DND-41 (cell line): Measurements from ENCODE around the gene GABBR2.
"Not testable (repeated sequence)": the region's sequence is repeated elsewhere in the genome, so short reads cannot be mapped to it uniquely, and the experiment has no call there.

Source experiments
- EZH2 ChIP-seq: IDR thresholded peaks from 3 replicates; pipeline ENCODE4 v1.6.1; 2012; ENCODE audit warnings: borderline replicate concordance, low read depth, mild to moderate bottlenecking, moderate library complexity, low read length, inconsistent platforms; ENCODE audit not compliant: severe bottlenecking
- TF ChIP-seq, protein P1 (sequence below): IDR thresholded peaks from 2 replicates; pipeline ENCODE4 v1.5.1; 2012; ENCODE audit warnings: borderline replicate concordance, low read length, moderate library complexity, mild to moderate bottlenecking; ENCODE audit not compliant: poor library complexity, severe bottlenecking; ENCODE audit errors: extremely low read depth

DNA sequence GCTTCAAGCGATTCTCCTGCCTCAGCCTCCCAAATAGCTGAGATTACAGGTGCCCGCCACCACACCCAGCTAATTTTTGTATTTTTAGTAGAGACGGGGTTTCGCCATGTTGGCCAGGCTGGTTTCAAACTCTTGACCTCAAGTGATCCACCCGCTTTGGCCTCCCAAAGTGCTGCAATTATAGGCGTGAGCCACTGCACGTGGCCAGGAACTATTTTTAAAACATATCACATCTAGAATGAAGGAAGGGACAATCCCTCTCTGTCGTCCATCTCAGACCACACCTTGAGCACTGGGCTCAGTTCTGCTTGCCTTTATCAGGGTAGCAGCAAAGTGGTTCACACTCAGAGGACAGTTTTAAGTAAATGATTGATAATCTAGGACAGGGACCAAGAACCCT is 207.5 kb downstream of the GABBR2 start:
- TF ChIP-seq, protein P1, sequence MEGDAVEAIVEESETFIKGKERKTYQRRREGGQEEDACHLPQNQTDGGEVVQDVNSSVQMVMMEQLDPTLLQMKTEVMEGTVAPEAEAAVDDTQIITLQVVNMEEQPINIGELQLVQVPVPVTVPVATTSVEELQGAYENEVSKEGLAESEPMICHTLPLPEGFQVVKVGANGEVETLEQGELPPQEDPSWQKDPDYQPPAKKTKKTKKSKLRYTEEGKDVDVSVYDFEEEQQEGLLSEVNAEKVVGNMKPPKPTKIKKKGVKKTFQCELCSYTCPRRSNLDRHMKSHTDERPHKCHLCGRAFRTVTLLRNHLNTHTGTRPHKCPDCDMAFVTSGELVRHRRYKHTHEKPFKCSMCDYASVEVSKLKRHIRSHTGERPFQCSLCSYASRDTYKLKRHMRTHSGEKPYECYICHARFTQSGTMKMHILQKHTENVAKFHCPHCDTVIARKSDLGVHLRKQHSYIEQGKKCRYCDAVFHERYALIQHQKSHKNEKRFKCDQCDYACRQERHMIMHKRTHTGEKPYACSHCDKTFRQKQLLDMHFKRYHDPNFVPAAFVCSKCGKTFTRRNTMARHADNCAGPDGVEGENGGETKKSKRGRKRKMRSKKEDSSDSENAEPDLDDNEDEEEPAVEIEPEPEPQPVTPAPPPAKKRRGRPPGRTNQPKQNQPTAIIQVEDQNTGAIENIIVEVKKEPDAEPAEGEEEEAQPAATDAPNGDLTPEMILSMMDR, result not testable (repeated sequence)
- not testable (repeated sequence) for TF ChIP-seq EZH2
